Suprapubic skin (tissue), 4 donors: Measurements from ENCODE around the gene MRPL47.

Source experiments
- CTCF ChIP-seq, 2 donors: fragments of 200-600 bp in 1 of 2; fragments of 450-650 bp in 1 of 2; sonication (generic) in 1 of 2; IDR thresholded peaks; one replicate each; pipeline ENCODE4 v1.5.1; 2016 to 2019; ENCODE audit warnings: antibody characterized with exemption in 2 of 2, mild to moderate bottlenecking in 1 of 2, moderate library complexity in 1 of 2
- EP300 ChIP-seq: sonication (generic); formaldehyde crosslinking; IDR thresholded peaks from one replicate; pipeline ENCODE4 v1.6.1; 2017; ENCODE audit warnings: antibody characterized with exemption
- POLR2A ChIP-seq, 2 donors: fragments of 450-650 bp; IDR thresholded peaks; one replicate each; pipeline ENCODE4 v1.6.1; 2017; ENCODE audit warnings: antibody characterized with exemption in 2 of 2, mild to moderate bottlenecking in 2 of 2, moderate library complexity in 2 of 2
- POLR2AphosphoS5 ChIP-seq, 3 donors: sonication (generic); formaldehyde crosslinking; IDR thresholded peaks; one replicate each; pipeline ENCODE4 v1.6.1; 2017; ENCODE audit warnings: antibody characterized with exemption in 3 of 3

- no peak for TF ChIP-seq CTCF (IDR thresholded peaks at IDR 0.05)
- no peak for TF ChIP-seq POLR2A (IDR thresholded peaks at IDR 0.05)
- TF ChIP-seq POLR2AphosphoS5 (IDR thresholded peaks at IDR 0.05), result no peak
- no peak for TF ChIP-seq EP300
Measured at GRCh38 chr3:179613807-179614206, 9.4 kb upstream of the MRPL47 start.
